GM18519 (cell line): ENCODE data around the gene ABHD17C.

ENCODE experiments used
- ATAC-seq: cut with Tn5 transposase; IDR thresholded peaks from one replicate; pipeline ENCODE4 v1.9.1; 2021; ENCODE audit warnings: mild to moderate bottlenecking, moderate library complexity; ENCODE audit not compliant: unreplicated experiment, low FRiP score

Gene ABHD17C

GRCh38 chr15:80727196-80727595, 32.1 kb downstream of the ABHD17C start:
- no peak for ATAC-seq

- ATAC-seq: no peak
Measured at GRCh38 chr15:80727596-80727995, 32.5 kb downstream of the ABHD17C start.

GRCh38 chr15:80730387-80730786, 35.3 kb downstream of the ABHD17C start:
- no peak for ATAC-seq

- ATAC-seq: no peak
Measured at GRCh38 chr15:80730926-80731325, 35.8 kb downstream of the ABHD17C start.

GRCh38 chr15:80732167-80732566, 37.1 kb downstream of the ABHD17C start:
- ATAC-seq: no peak

GRCh38 chr15:80732818-80733217, 37.7 kb downstream of the ABHD17C start:
- no peak for ATAC-seq

GRCh38 chr15:80733460-80733859, 38.4 kb downstream of the ABHD17C start:
- no peak for ATAC-seq

GRCh38 chr15:80735344-80735743, 40.2 kb downstream of the ABHD17C start:
- no peak for ATAC-seq

- no peak for ATAC-seq
Measured at GRCh38 chr15:80736560-80736959, 41.5 kb downstream of the ABHD17C start.

- no peak for ATAC-seq
Measured at GRCh38 chr15:80739919-80740318, 44.8 kb downstream of the ABHD17C start.

- ATAC-seq: no peak
Measured at GRCh38 chr15:80742081-80742480, 47.0 kb downstream of the ABHD17C start.

- no peak for ATAC-seq
Measured at GRCh38 chr15:80743189-80743833, 48.2 kb downstream of the ABHD17C start.

GRCh38 chr15:80744415-80744814, 49.3 kb downstream of the ABHD17C start:
- ATAC-seq: no peak

GRCh38 chr15:80744826-80745225, 49.7 kb downstream of the ABHD17C start:
- no peak for ATAC-seq

GRCh38 chr15:80745888-80746287, 50.8 kb downstream of the ABHD17C start:
- no peak for ATAC-seq

GRCh38 chr15:80747317-80748053, 52.4 kb downstream of the ABHD17C start:
- no peak for ATAC-seq

- no peak for ATAC-seq
Measured at GRCh38 chr15:80749589-80749988, 54.5 kb downstream of the ABHD17C start.

GRCh38 chr15:80750575-80750974, 55.5 kb downstream of the ABHD17C start:
- no peak for ATAC-seq

- ATAC-seq: no peak
Measured at GRCh38 chr15:80752204-80752603, 57.1 kb downstream of the ABHD17C start.

GRCh38 chr15:80753161-80753560, 58.1 kb downstream of the ABHD17C start:
- ATAC-seq: no peak

GRCh38 chr15:80754014-80754413, 58.9 kb downstream of the ABHD17C start:
- ATAC-seq: no peak

- no peak for ATAC-seq
Measured at GRCh38 chr15:80755885-80756284, 60.8 kb downstream of the ABHD17C start.
